Measurements from ENCODE around the gene HTRA2. TPM values are rescaled to one million over a fixed set of nuclear protein-coding genes. Genes with fewer than 3 reads are reported as not detected.

Gene HTRA2
- total RNA-seq, 1 donor from 2014 or later, result 24.2 TPM

DNA sequence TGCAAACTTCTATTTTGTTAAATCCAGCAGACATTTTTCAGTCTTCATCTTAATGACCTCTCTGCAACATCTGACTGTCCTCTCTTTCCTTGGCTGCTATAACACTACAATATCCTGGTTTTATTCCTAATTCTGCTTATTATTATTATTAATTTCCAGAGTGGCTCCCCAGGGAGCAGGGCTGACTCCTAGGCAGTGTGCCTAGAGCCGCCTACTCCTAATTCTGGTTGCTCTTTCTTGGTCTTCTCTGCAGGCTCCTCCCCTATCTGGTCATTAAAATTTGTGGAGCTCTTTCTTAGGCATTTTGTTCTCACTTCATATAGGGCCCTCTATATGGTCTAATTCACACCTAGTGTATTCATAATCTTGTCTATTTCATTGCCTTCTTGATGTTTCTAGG is 13.2 kb downstream of the HTRA2 start:
- TF ChIP-seq, protein P1, sequence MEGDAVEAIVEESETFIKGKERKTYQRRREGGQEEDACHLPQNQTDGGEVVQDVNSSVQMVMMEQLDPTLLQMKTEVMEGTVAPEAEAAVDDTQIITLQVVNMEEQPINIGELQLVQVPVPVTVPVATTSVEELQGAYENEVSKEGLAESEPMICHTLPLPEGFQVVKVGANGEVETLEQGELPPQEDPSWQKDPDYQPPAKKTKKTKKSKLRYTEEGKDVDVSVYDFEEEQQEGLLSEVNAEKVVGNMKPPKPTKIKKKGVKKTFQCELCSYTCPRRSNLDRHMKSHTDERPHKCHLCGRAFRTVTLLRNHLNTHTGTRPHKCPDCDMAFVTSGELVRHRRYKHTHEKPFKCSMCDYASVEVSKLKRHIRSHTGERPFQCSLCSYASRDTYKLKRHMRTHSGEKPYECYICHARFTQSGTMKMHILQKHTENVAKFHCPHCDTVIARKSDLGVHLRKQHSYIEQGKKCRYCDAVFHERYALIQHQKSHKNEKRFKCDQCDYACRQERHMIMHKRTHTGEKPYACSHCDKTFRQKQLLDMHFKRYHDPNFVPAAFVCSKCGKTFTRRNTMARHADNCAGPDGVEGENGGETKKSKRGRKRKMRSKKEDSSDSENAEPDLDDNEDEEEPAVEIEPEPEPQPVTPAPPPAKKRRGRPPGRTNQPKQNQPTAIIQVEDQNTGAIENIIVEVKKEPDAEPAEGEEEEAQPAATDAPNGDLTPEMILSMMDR (IDR thresholded peaks at IDR 0.05), result no peak
- no peak for DNase-seq (ENCODE audit: low spot score)
- peaks cover 19% of the 10 kb centered on the region for H3K36me3 Mint-ChIP-seq (ENCODE audit: low read depth)
- no peak overlapping the region for H3K4me3 Mint-ChIP-seq (ENCODE audit: unreplicated experiment)
- H3K27ac Mint-ChIP-seq (ENCODE audit: unreplicated experiment), result no peak overlapping the region
- H3K27me3 Mint-ChIP-seq (ENCODE audit: low read depth), result no peaks in the 10 kb centered on the region
- peaks cover 2% of the 10 kb centered on the region for H3K4me1 Mint-ChIP-seq (ENCODE audit: low read depth)
- no peaks in the 10 kb centered on the region for H3K9me3 Mint-ChIP-seq (ENCODE audit: low read depth)

DNA sequence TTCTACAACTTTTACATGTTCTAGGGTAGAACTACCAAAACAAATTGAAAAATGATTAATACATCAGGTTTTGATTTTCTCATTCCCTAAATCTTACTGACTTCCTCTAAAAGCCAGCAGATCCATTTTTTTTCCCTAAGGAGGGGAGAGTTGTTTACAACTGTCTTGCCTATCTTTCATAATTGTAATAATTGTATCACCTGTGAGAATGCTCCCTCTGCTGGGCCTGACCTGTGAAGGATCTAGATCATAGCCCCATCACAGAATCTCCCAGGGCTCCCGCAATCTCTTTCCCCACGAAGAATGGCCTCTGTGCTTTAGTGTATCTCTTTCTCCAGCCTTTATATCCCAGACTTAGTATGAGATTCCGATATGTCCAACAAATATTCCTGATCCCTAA is 14.9 kb downstream of the HTRA2 start:
- no peak for DNase-seq (ENCODE audit: low spot score)
- Mint-ChIP-seq H3K27ac (ENCODE audit: unreplicated experiment) (no peak overlapping the region), H3K9me3 (ENCODE audit: low read depth) (no peaks in the 10 kb centered on the region), H3K4me3 (ENCODE audit: unreplicated experiment) (no peak overlapping the region), H3K4me1 (ENCODE audit: low read depth) (peaks cover 14% of the 10 kb centered on the region), H3K27me3 (ENCODE audit: low read depth) (no peaks in the 10 kb centered on the region), H3K36me3 (ENCODE audit: low read depth) (peaks cover 15% of the 10 kb centered on the region)
- TF ChIP-seq, protein P1 (IDR thresholded peaks at IDR 0.05), result peak; percentile 17

DNA sequence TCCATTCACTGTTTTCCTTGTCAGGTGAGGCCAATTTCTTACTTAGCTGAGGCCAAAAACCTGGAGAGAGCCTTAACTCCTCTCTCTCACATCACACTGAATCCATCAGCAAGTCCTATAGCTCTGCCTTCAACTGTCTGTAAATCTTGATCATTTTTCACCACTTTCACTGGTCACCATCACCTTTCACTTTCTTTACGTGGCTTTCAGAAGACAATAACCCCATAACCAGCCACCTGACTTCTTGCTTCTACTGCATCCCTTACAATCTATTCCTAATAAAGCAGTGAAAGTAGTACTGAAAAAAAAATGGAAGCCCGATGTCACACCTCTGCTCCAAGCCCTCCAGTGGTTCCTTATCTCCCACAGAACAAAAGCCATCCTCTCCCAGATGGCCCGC is 16.3 kb downstream of the HTRA2 start:
- Mint-ChIP-seq H3K27ac (ENCODE audit: unreplicated experiment) (no peak overlapping the region), H3K27me3 (ENCODE audit: low read depth) (no peaks in the 10 kb centered on the region), H3K4me3 (ENCODE audit: unreplicated experiment) (no peak overlapping the region), H3K4me1 (ENCODE audit: low read depth) (peaks cover 28% of the 10 kb centered on the region), H3K9me3 (ENCODE audit: low read depth) (no peaks in the 10 kb centered on the region), H3K36me3 (ENCODE audit: low read depth) (peaks cover 14% of the 10 kb centered on the region)
- no peak for DNase-seq (ENCODE audit: low spot score)
- TF ChIP-seq, protein P1 (IDR thresholded peaks at IDR 0.05), result no peak

DNA sequence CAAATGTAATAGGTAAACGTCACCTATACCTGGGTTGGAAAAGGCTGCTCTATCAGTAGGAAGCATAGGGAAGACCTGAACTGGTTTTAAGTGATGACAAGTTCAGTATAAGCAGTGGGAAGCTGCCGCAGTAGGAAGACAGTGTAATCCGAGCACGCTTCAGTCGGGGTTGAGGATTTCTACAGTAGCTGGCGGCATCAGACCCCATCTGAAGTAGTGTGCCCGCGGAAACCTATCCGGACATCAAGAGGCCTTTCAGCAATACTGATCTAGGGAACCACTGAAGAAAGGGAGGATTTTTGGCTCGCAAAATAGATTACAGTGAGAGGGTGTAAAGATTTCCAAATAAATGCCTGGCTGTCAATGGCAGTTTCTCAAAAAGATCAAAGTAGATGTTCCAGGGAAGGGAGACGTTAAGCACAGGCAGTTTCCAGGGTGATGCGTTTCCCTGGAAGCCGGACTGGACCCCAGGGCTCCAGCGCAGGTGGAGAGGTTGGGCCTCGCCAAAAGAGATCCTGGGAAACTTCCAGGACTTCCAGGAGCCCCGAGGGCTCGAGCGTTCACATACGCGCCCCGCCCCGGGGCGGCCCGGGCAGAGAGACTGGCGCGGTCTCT is 18.7 kb downstream of the HTRA2 start:
- TF ChIP-seq, protein P1 (IDR thresholded peaks at IDR 0.05), result no peak
- DNase-seq (ENCODE audit: low spot score), result no peak
- Mint-ChIP-seq H3K27me3 (ENCODE audit: low read depth) (no peaks in the 10 kb centered on the region), H3K9me3 (ENCODE audit: low read depth) (no peaks in the 10 kb centered on the region), H3K4me1 (ENCODE audit: low read depth) (peaks cover 49% of the 10 kb centered on the region), H3K36me3 (ENCODE audit: low read depth) (peaks cover 15% of the 10 kb centered on the region), H3K27ac (ENCODE audit: unreplicated experiment) (peak overlapping the region; percentile 84), H3K4me3 (ENCODE audit: unreplicated experiment) (peak overlapping the region; percentile 70)

DNA sequence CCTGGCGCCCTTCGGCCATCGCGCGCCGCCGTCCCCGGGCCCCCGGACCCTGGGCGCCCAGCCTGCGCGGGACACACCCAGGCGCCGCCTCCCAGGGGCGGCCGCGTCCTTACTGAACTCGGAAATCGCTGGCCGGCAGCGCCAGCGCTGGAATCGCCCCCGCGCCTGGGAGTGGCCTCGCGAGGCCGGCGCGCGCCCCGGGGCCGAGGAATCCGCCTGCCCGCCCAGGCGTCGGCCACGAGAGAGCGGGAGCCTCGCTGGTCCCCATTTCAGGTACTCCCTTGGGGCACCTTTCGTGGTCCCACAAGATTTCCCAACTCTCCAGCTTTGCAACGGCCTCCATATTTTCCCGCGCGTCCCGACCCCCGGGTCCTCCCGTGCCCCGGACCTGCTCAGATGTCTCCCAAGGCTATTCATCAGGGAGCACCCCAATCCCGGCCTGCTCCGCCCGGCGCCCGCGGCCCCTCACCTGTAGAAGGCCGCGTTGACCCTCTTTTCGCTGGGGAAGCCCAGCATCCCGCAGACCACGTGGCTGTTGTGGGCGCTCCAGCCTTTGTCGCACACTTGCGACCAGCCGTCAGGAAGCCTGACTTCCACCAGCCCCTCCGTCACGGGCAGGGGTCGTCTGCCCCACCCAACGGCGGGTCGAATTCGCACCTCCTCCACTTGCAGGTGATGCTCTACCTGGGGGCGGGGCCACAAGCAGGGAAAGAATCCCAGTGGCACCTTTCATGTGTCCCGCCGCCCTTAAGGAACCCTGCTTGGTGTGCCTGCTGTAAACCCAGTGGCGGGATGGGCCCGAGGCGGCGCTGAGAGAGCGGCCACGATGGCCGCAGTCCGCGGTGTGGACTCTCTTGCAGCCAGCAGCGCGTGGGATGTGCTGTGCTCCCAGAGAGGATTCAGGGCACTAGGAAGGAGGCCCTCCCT is 19.4 kb downstream of the HTRA2 start:
- Mint-ChIP-seq H3K36me3 (ENCODE audit: low read depth) (peaks cover 14% of the 10 kb centered on the region), H3K27ac (ENCODE audit: unreplicated experiment) (peak overlapping the region; percentile 34), H3K9me3 (ENCODE audit: low read depth) (no peaks in the 10 kb centered on the region), H3K4me3 (ENCODE audit: unreplicated experiment) (peak overlapping the region; percentile 65), H3K4me1 (ENCODE audit: low read depth) (peaks cover 49% of the 10 kb centered on the region), H3K27me3 (ENCODE audit: low read depth) (no peaks in the 10 kb centered on the region)
- TF ChIP-seq, protein P1 (IDR thresholded peaks at IDR 0.05), result peak; percentile 17
- DNase-seq (ENCODE audit: low spot score), result no peak
